OCI-LY7 (cell line): ENCODE data around the gene PRELID3B. TPM values are rescaled to one million over a fixed set of nuclear protein-coding genes. Genes with fewer than 3 reads are reported as not detected.

Experiments
- BruUV-seq: library from RNA; stranded (reverse); fragments of 400-500 nt; replicated peaks from 2 replicates; lab custom pipeline; 2021; lab: Mats Ljungman, UMichigan
- CTCF ChIA-PET: fragments of 300-600 bp; sonication (Branson Sonifier 250); formaldehyde crosslinking; loops from one replicate; lab custom pipeline; 2022; ENCODE audit warnings: antibody characterized with exemption; ENCODE audit not compliant: unreplicated experiment; lab: Charles Lee
- POLR2A ChIA-PET: fragments of 300-600 bp; sonication (Branson Sonifier 250); formaldehyde crosslinking; loops from one replicate; lab custom pipeline; 2022; ENCODE audit warnings: antibody characterized with exemption; lab: Charles Lee
- DNase-seq: peaks from one replicate; pipeline ENCODE4 v3.0.0-alpha.2; 2015; ENCODE audit warnings: low spot score
- H2AFZ ChIP-seq: fragments of 200-600 bp; sonication (generic), shearing (Covaris generic); 2 replicates; pipeline ENCODE4 v1.6.1; 2014; ENCODE audit warnings: mild to moderate bottlenecking, antibody characterized with exemption, low read length, moderate library complexity
- H3K27ac ChIP-seq: fragments of 200-600 bp; sonication (generic); 2 replicates; pipeline ENCODE4 v1.5.1; 2014; ENCODE audit warnings: mixed run types, low read depth, mild to moderate bottlenecking, moderate library complexity, low read length, inconsistent platforms; ENCODE audit not compliant: poor library complexity, severe bottlenecking
- H3K36me3 ChIP-seq: fragments of 200-600 bp; sonication (generic); 2 replicates; pipeline ENCODE4 v1.6.1; 2014; ENCODE audit warnings: mild to moderate bottlenecking, antibody characterized with exemption, low read length, moderate library complexity, mixed read lengths; ENCODE audit not compliant: insufficient read depth
- H3K4me1 ChIP-seq: fragments of 200-600 bp; sonication (generic); 2 replicates; pipeline ENCODE4 v1.5.1; 2014; ENCODE audit warnings: mild to moderate bottlenecking, low read length; ENCODE audit not compliant: insufficient read depth, poor library complexity, severe bottlenecking
- H3K4me2 ChIP-seq: fragments of 200-600 bp; sonication (generic); 2 replicates; pipeline ENCODE4 v1.6.1; 2014; ENCODE audit warnings: mild to moderate bottlenecking, low read length
- H3K4me3 ChIP-seq: fragments of 200-600 bp; sonication (generic); 2 replicates; pipeline ENCODE4 v1.5.1; 2014; ENCODE audit warnings: mild to moderate bottlenecking, low read depth, low read length; ENCODE audit not compliant: poor library complexity, severe bottlenecking
- H3K79me2 ChIP-seq: fragments of 200-600 bp; sonication (generic); 2 replicates; pipeline ENCODE4 v1.6.1; 2016; ENCODE audit warnings: low read depth, mild to moderate bottlenecking, low read length, moderate library complexity, mixed read lengths; ENCODE audit not compliant: insufficient read depth
- H3K9me2 ChIP-seq: fragments of 200-600 bp; sonication (generic); 2 replicates; pipeline ENCODE4 v1.6.1; 2016; ENCODE audit warnings: mild to moderate bottlenecking, low read length, mixed read lengths; ENCODE audit not compliant: insufficient read depth
- H3K9me3 ChIP-seq: fragments of 200-600 bp; sonication (generic); 2 replicates; pipeline ENCODE4 v1.6.1; 2014; ENCODE audit warnings: mild to moderate bottlenecking, mixed run types, low read length, mixed read lengths
- H4K20me1 ChIP-seq: fragments of 200-600 bp; sonication (generic); 2 replicates; pipeline ENCODE4 v1.6.1; 2014; ENCODE audit warnings: mild to moderate bottlenecking, antibody characterized with exemption, low read length, moderate library complexity, mixed read lengths; ENCODE audit not compliant: insufficient read depth
- EZH2phosphoT487 ChIP-seq: fragments of 200-600 bp; sonication (generic); IDR thresholded peaks from 2 replicates; pipeline ENCODE4 v1.6.1; 2018; ENCODE audit warnings: low read depth, borderline replicate concordance, mild to moderate bottlenecking, mixed run types, antibody characterized with exemption, low read length, moderate library complexity, mixed read lengths
- intact Hi-C: fragments of 100-400 bp; cut with micrococcal nuclease; formaldehyde crosslinking; loops from one replicate; pipeline ENCODE4 v1.10.0; 2022; ENCODE audit not compliant: unreplicated experiment
- total RNA-seq, 2 experiments: library from RNA; depleted of rRNA in 1 of 2; stranded (reverse); fragments of >200 nt in 1 of 2; shearing (Covaris generic) in 1 of 2; gene quantifications; 2 replicates each; pipeline ENCODE4 v1.2.3, GENCODE V29; 2014 to 2022
- TF ChIP-seq, protein P1 (sequence below): fragments of 200-600 bp; sonication (generic); conservative IDR thresholded peaks from 2 replicates; pipeline ENCODE4 v1.5.1; 2014; ENCODE audit warnings: mild to moderate bottlenecking, antibody characterized with exemption, low read length, moderate library complexity, mixed read lengths

PRELID3B gene
- total RNA-seq, 2 experiments from 2014 or later, result 99.4 to 119 TPM

- H3K9me3 ChIP-seq, result no peaks in the 10 kb centered on the region
- H3K79me2 ChIP-seq, result no peaks in the 10 kb centered on the region
- TF ChIP-seq, protein P1, sequence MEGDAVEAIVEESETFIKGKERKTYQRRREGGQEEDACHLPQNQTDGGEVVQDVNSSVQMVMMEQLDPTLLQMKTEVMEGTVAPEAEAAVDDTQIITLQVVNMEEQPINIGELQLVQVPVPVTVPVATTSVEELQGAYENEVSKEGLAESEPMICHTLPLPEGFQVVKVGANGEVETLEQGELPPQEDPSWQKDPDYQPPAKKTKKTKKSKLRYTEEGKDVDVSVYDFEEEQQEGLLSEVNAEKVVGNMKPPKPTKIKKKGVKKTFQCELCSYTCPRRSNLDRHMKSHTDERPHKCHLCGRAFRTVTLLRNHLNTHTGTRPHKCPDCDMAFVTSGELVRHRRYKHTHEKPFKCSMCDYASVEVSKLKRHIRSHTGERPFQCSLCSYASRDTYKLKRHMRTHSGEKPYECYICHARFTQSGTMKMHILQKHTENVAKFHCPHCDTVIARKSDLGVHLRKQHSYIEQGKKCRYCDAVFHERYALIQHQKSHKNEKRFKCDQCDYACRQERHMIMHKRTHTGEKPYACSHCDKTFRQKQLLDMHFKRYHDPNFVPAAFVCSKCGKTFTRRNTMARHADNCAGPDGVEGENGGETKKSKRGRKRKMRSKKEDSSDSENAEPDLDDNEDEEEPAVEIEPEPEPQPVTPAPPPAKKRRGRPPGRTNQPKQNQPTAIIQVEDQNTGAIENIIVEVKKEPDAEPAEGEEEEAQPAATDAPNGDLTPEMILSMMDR, result no peak
- no peak for TF ChIP-seq EZH2phosphoT487
- no peak overlapping the region for H3K4me3 ChIP-seq
- H2AFZ ChIP-seq, result no peak overlapping the region
- intact Hi-C loops, result no loop called here
- no TSS peak for BruUV-seq
- H3K4me2 ChIP-seq, result no peak overlapping the region
- no peak overlapping the region for H3K27ac ChIP-seq
- ChIA-PET CTCF (no interaction called here), POLR2A (no interaction called here)
- H4K20me1 ChIP-seq, result no peaks in the 10 kb centered on the region
- no peak for DNase-seq
- no peaks in the 10 kb centered on the region for H3K36me3 ChIP-seq
- H3K4me1 ChIP-seq, result no peaks in the 10 kb centered on the region
- H3K9me2 ChIP-seq, result no peaks in the 10 kb centered on the region
Measured at GRCh38 chr20:59073582-59073981, 31.0 kb upstream of the PRELID3B start.

DNA sequence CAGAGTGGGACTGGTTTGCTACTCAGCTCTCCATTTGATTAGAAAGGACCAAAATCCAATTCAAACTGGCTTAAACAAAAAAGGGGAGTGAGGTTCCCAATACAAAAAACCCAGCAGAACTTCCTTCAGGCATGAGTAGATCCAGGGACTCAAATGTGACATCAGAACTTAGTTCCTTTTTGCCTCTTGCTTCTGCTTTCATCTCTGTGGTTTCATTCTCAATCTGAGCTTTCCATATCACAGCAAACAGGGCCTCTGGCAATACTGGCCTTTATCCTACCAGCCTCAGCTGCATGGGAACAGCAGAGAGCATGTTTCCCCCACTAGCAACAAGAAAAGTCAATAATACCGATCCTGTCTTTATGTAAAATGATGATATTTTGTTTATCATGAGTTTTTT, 28.6 kb upstream of the PRELID3B start:
- H3K36me3 ChIP-seq, result no peaks in the 10 kb centered on the region
- intact Hi-C loops, result no loop called here
- ChIA-PET POLR2A (no interaction called here), CTCF (no interaction called here)
- H3K27ac ChIP-seq, result no peak overlapping the region
- no peak for TF ChIP-seq EZH2phosphoT487
- TF ChIP-seq, protein P1, result no peak
- H3K9me2 ChIP-seq, result no peaks in the 10 kb centered on the region
- no peaks in the 10 kb centered on the region for H4K20me1 ChIP-seq
- H2AFZ ChIP-seq, result no peak overlapping the region
- no peak for DNase-seq
- H3K4me1 ChIP-seq, result no peaks in the 10 kb centered on the region
- no peaks in the 10 kb centered on the region for H3K9me3 ChIP-seq
- H3K4me2 ChIP-seq, result no peak overlapping the region
- BruUV-seq, result no TSS peak
- H3K79me2 ChIP-seq, result no peaks in the 10 kb centered on the region
- H3K4me3 ChIP-seq, result no peak overlapping the region

DNA sequence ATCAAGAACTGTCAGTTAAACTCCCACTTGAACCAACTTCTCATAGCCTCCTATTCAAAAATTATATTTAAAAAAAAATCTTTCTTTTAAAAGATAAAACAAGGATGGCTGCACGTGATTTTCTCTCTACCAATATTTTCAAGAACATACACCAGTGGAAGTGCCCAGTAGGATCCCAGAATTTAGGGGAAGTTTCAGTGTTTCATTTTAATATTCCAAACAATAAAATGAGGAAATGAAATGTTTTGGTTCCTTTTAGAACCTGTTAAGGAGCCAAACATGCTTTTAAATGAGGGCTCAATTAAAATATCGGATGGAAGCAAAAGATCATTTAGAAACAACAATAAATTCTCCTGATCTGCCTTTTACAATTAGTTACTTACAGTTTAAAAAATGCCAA, 26.4 kb upstream of the PRELID3B start:
- H2AFZ ChIP-seq, result no peak overlapping the region
- no peaks in the 10 kb centered on the region for H4K20me1 ChIP-seq
- DNase-seq, result no peak
- H3K9me3 ChIP-seq, result no peaks in the 10 kb centered on the region
- CTCF ChIA-PET, result no interaction called here
- no peaks in the 10 kb centered on the region for H3K4me1 ChIP-seq
- H3K27ac ChIP-seq, result no peak overlapping the region
- no peak overlapping the region for H3K4me2 ChIP-seq
- no peaks in the 10 kb centered on the region for H3K79me2 ChIP-seq
- intact Hi-C loops, result no loop called here
- no peak overlapping the region for H3K4me3 ChIP-seq
- H3K36me3 ChIP-seq, result no peaks in the 10 kb centered on the region
- BruUV-seq, result no TSS peak
- POLR2A ChIA-PET, result no interaction called here
- TF ChIP-seq EZH2phosphoT487, result no peak
- TF ChIP-seq, protein P1, result no peak
- H3K9me2 ChIP-seq, result no peaks in the 10 kb centered on the region
